Astrocyte of the cerebellum (primary cell): ENCODE measurements around the gene SORCS2.

Experiments
- DNase-seq: peaks from one replicate; pipeline ENCODE4 v3.0.0-alpha.2; 2011; ENCODE audit warnings: low read depth
- H3K4me3 ChIP-seq: 2 replicates; pipeline ENCODE4 v1.5.1; 2011; ENCODE audit warnings: mild to moderate bottlenecking, low read depth, low read length, moderate library complexity
- in situ Hi-C: cut with HindIII; loops from 2 replicates; pipeline ENCODE4 v1.10.0; 2017; ENCODE audit warnings: low sequenced_read_pairs
- TF ChIP-seq, protein P1 (sequence below): IDR thresholded peaks from 2 replicates; pipeline ENCODE4 v1.5.1; 2012; ENCODE audit warnings: low read length, low read depth, moderate library complexity, mild to moderate bottlenecking; ENCODE audit errors: missing control alignments

The SORCS2 gene

DNA sequence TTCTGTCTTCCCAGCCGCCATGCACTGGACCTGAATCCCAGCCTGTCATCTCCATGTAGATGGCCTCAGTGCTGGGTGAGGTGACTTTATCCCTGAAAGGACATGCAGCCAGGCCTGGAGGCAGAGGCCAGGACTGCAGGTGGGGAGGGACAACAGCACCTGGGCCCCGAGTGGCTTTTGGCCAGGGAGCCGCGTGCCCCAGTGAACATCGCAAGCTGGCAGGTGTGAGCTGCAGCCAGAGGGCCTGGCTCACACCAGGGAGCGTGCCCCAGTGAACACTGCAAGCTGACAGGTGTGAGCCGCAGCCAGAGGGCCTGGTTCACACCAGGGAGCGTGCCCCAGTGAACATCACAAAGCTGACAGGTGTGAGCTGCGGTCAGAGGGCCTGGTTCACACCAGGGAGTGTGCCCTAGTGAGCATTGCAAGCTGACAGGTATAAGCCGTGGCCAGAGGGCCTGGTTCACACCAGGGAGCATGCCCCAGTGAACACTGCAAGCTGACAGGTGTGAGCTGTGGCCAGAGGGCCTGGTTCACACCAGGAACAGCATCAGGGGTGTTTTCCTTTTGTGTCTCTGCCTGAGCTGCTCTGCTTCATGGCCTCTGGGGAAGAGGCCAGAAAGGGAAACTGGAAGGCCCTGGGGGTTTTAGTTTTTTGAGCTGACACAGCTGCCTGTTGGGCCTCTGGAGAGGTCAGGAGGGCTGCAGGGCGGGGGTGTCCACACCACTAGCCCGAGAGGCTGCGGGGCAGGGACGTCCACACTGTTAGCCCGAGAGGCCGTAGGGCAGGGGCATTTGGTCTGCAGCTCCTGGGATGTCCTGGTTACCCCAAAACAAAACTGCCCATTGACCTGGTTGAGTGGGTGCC, 265.1 kb downstream of the SORCS2 start:
- no peak for DNase-seq
- TF ChIP-seq, protein P1, sequence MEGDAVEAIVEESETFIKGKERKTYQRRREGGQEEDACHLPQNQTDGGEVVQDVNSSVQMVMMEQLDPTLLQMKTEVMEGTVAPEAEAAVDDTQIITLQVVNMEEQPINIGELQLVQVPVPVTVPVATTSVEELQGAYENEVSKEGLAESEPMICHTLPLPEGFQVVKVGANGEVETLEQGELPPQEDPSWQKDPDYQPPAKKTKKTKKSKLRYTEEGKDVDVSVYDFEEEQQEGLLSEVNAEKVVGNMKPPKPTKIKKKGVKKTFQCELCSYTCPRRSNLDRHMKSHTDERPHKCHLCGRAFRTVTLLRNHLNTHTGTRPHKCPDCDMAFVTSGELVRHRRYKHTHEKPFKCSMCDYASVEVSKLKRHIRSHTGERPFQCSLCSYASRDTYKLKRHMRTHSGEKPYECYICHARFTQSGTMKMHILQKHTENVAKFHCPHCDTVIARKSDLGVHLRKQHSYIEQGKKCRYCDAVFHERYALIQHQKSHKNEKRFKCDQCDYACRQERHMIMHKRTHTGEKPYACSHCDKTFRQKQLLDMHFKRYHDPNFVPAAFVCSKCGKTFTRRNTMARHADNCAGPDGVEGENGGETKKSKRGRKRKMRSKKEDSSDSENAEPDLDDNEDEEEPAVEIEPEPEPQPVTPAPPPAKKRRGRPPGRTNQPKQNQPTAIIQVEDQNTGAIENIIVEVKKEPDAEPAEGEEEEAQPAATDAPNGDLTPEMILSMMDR = no peak
- in situ Hi-C loops = no loop called here

DNA sequence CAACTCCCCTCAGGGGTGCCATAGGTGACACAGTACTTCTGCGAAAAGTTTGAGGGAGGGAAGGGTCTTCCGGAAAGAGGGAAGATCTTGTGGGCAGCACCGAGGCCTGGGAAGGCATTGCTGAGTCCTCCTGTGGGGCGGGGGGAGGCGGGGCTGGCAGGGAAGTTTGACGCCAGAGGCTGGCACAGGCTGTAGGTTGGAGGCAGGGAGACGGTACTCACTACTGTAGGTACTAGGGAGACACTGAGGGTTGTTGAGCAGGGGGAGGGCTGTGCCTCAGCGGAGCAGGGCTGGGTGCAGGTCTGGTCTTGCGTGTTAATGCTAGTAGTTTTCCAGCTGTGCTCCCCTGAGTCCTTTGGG, 265.7 kb downstream of the SORCS2 start:
- no peak for DNase-seq
- TF ChIP-seq, protein P1 = no peak
- H3K4me3 ChIP-seq = no peak overlapping the region
- in situ Hi-C loops = no loop called here

More for the DNA sequence above, 265.1 kb downstream of the SORCS2 start:
- H3K4me3 ChIP-seq = no peak overlapping the region

DNA sequence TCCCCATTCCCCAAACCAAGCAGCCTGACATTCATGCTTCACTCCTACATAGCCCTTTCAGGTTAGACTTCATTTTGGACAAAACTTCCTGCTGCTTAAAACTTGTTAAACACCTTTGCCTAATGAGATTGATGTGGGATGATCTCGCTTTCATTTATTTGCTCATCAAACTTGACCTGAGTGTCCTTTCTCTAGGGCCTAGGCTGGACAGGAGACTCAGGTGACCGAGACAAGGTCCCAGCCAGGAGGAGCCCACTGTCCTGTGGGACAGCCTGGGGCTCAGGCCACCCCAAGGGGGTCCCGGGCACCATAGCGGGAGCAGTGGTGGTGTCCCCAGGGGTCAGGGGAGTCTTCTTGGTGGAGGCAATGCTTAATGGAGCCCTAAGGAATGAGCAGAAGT, 266.1 kb downstream of the SORCS2 start:
- DNase-seq = no peak
- TF ChIP-seq, protein P1 = no peak
- in situ Hi-C loops = no loop called here
- no peak overlapping the region for H3K4me3 ChIP-seq

DNA sequence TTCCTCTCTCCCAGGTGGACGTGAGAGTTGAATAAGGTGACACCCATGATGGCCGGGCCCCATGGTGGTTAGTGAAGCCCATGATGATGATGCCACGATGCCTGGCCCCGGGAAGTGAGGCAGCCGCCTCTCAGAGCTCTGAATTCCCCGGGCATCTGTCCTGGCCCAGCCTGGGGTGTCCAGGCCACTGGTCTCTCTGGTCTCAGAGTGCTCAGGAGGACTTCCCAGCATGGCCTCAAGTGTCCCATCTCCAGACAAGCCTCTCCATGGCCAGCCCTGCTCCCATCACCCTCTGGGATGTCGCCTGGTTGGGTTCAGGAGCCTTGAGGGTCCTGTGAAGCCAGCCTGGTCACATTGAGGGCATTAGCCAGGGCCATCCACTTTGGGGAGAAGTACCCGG, 267.1 kb downstream of the SORCS2 start:
- TF ChIP-seq, protein P1 = no peak
- DNase-seq = no peak
- no peak overlapping the region for H3K4me3 ChIP-seq
- in situ Hi-C loops = no loop called here

DNA sequence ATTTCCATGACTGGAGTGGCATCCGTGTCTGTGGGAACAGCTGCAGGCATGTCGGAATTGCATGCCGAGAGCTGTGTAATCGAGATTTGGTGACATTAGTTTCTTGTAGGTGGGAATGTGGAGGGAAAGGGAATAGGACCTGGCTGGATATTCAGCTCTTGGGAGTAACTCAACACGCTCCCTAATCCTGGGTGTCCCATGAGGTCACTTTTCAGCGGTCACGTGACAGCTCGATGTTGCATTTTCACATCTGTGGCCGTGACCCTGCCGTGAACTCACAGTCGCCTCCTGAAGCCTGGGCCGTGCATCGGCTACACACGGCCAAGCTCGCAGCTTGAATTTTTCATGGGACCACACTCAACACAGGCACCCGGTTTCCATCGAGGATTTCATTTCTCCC, 268.2 kb downstream of the SORCS2 start:
- TF ChIP-seq, protein P1 = no peak
- in situ Hi-C loops = no loop called here
- DNase-seq = no peak
- H3K4me3 ChIP-seq = no peak overlapping the region

DNA sequence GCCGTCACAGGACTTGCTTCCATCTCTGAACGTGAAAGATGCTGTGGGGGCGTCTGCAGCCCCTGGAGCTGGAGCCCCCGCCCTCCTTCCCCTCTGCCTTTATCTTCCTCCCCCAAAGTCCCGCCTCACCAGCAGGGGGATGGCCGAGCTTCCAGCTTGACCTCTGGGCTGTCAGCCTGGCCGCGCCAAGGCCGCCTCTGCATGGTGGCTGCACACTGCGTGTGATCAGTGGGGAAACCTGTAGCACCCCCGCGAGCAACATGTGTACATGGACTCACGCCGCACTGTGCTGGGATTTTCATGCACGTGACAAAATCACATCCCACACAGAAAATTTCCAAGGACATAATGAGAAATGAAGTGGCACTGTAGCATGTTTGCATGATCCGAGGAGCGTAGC, 268.9 kb downstream of the SORCS2 start:
- in situ Hi-C loops = no loop called here
- H3K4me3 ChIP-seq = no peak overlapping the region
- no peak for DNase-seq
- TF ChIP-seq, protein P1 = no peak
